Right lobe of liver (tissue), 6 donors: Measurements from ENCODE around the gene FGD5. TPM values are rescaled to one million over a fixed set of nuclear protein-coding genes. Genes with fewer than 3 reads are reported as not detected.
A peak's percentile ranks its signal among the peaks of the same experiment; 100 is the strongest.

Experiments
- ATAC-seq, 4 donors: fragments of 200-7000 bp; cut with Tn5 transposase; one replicate each; pipeline ENCODE4 v1.9.1; 2020; ENCODE audit warnings: mild to moderate bottlenecking in 4 of 4, moderate library complexity in 4 of 4
- DNase-seq, 3 donors: peaks; one replicate each; pipeline ENCODE4 v3.0.0-alpha.2; 2020
- H3K27ac ChIP-seq, 3 donors: fragments of 200-600 bp; one replicate each; pipeline ENCODE4 v1.8.0; 2022
- H3K27me3 ChIP-seq, 2 donors: fragments of 200-600 bp; one replicate each; pipeline ENCODE4 v1.8.0; 2022
- H3K36me3 ChIP-seq, 4 donors: fragments of 200-600 bp; sonication (generic) in 1 of 4; one replicate each; pipeline versions ENCODE4 v1.5.1 to v1.8.0; 2017 to 2022; ENCODE audit warnings: control low read depth in 1 of 4
- H3K4me1 ChIP-seq, 4 donors: fragments of 200-600 bp; sonication (generic) in 1 of 4; one replicate each; pipeline versions ENCODE4 v1.5.1 to v1.8.0; 2017 to 2022; ENCODE audit warnings: control low read depth in 1 of 4
- H3K4me3 ChIP-seq, 3 donors: fragments of 200-600 bp; one replicate each; pipeline ENCODE4 v1.8.0; 2022
- H3K9me3 ChIP-seq, 4 donors: fragments of 200-600 bp; sonication (generic) in 1 of 4; one replicate each; pipeline versions ENCODE4 v1.5.1 to v1.8.0; 2017 to 2022; ENCODE audit warnings: control low read depth in 1 of 4
- POLR2A ChIP-seq: fragments of 450-650 bp; IDR thresholded peaks from one replicate; pipeline ENCODE4 v1.6.1; 2017; ENCODE audit warnings: antibody characterized with exemption, mild to moderate bottlenecking
- WGBS: methylation state at CpG from one replicate; pipeline ENCODE4 v1.1.6; 2018; ENCODE audit warnings: low coverage, low lambda C conversion rate; ENCODE audit not compliant: insufficient coverage; ENCODE audit errors: missing lambda C conversion rate; 5-methylcytosine and 5-hydroxymethylcytosine counted together
- intact Hi-C, 2 donors: fragments of 100-400 bp; cut with DNase I; formaldehyde crosslinking; loops; one replicate each; pipeline versions ENCODE4 v1.11.2 to v1.14.1; 2022
- total RNA-seq, 6 experiments: library from RNA; depleted of rRNA in 2 of 6; stranded (reverse); fragments of >200 nt in 2 of 6; fragmentation: NEBNext Ultra II Directional in 3 of 6; extraction: Animal tissue kit (Norgen Biotek cat#: 25700) in 3 of 6; gene quantifications; one replicate each; pipeline versions ENCODE4 v1.1.0 to v1.2.4, GENCODE V29; 2016 to 2023
- TF ChIP-seq, protein P1 (sequence below), 4 donors: fragments of 200-600 bp in 3 of 4; fragments of 450-650 bp in 1 of 4; IDR thresholded peaks; one replicate each; pipeline versions ENCODE4 v1.5.1 to v1.8.0; 2016 to 2022; ENCODE audit warnings: antibody characterized with exemption in 4 of 4, mild to moderate bottlenecking in 2 of 4
- donor health status: DM: no; HTN: yes; CAD: no.
- donor health status: DM: no; HTN: no; CAD: no.
- donor health status: DM: no; HTN: no; CAD: no.
- donor health status: DM: no; HTN: yes; CAD: no.
- donor health status: DM: no; HTN: yes; CAD: no.

FGD5 gene
- total RNA-seq, 6 experiments from 2014 or later, result 3.4 to 8.9 (median 5.9) TPM

- Histone ChIP-seq H3K4me3 (no peak overlapping the region), H3K36me3 (peaks cover 0 to 13% (median 2%) of the 10 kb centered on the region in 4 donors), H3K4me1 (no peaks in the 10 kb centered on the region), H3K9me3 (no peaks in the 10 kb centered on the region), H3K27me3 (no peaks in the 10 kb centered on the region), H3K27ac (no peak overlapping the region)
- intact Hi-C loops, result no loop called here
- ATAC-seq (peak in 3 of 4 donors; percentile 22 to 37 (median 35)), DNase-seq (no peak)
- WGBS, result 50% methylated on average over 1 of the region's 1 CpG
- TF ChIP-seq, protein P1, sequence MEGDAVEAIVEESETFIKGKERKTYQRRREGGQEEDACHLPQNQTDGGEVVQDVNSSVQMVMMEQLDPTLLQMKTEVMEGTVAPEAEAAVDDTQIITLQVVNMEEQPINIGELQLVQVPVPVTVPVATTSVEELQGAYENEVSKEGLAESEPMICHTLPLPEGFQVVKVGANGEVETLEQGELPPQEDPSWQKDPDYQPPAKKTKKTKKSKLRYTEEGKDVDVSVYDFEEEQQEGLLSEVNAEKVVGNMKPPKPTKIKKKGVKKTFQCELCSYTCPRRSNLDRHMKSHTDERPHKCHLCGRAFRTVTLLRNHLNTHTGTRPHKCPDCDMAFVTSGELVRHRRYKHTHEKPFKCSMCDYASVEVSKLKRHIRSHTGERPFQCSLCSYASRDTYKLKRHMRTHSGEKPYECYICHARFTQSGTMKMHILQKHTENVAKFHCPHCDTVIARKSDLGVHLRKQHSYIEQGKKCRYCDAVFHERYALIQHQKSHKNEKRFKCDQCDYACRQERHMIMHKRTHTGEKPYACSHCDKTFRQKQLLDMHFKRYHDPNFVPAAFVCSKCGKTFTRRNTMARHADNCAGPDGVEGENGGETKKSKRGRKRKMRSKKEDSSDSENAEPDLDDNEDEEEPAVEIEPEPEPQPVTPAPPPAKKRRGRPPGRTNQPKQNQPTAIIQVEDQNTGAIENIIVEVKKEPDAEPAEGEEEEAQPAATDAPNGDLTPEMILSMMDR (IDR thresholded peaks at IDR 0.05), result no peak
- TF ChIP-seq POLR2A, result no peak
Measured at GRCh38 chr3:14976317-14976716, 157.6 kb downstream of the FGD5 start.

DNA sequence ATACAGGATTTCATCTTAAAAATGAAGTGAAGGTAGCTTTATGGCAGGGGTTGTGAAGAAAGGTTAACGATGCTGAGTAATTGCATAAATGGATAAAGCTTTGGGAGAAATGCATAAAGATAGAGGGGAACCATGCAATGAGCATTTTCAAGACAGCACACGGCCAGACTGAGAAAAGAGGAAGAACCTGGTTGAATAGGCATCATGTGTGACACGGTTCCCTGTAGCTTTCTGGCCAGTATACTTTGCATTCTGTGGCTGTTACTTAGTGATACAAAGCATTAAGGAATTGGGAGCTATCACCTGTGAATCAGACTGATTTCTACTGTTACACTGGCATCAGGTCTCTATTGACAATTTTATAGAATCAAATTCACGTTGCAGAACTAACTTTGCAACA, 161.9 kb downstream of the FGD5 start:
- 69% methylated on average over 4 of the region's 4 CpGs for WGBS
- Histone ChIP-seq H3K27ac (no peak overlapping the region), H3K27me3 (no peaks in the 10 kb centered on the region), H3K9me3 (peaks cover 0 to 2% (median 0%) of the 10 kb centered on the region in 4 donors), H3K36me3 (no peaks in the 10 kb centered on the region), H3K4me1 (no peaks in the 10 kb centered on the region), H3K4me3 (no peak overlapping the region)
- intact Hi-C loops, result no loop called here
- TF ChIP-seq, protein P1 (IDR thresholded peaks at IDR 0.05), result no peak
- TF ChIP-seq POLR2A, result no peak
- DNase-seq (no peak), ATAC-seq (peak in 1 of 4 donors; percentile 39)

Other genes with a start within 250 kb of the FGD5 start
- gene CCDC174, start 167.2 kb upstream of the FGD5 start, total RNA-seq, result 10 to 100 TPM in 3 of 6 experiments, 1 to 10 TPM in 3; 7.5 to 11.7 (median 10.6) TPM
- under 1 TPM in 2 of 6 experiments, not detected in 4; 0.09 to 0.11 TPM for gene C3orf20, start 143.8 kb upstream of the FGD5 start, total RNA-seq
- 10 to 100 TPM; 10.8 to 18.6 (median 12.2) TPM for gene NR2C2, start 128.6 kb downstream of the FGD5 start, total RNA-seq
- 10 to 100 TPM; 36.8 to 53.6 (median 48.0) TPM for gene MRPS25, start 246.4 kb downstream of the FGD5 start, total RNA-seq